HG02759 (cell line): ENCODE data around the gene RNF31.

Source experiments
- ATAC-seq: cut with Tn5 transposase; IDR thresholded peaks from one replicate; pipeline ENCODE4 v1.9.1; 2021; ENCODE audit warnings: mild to moderate bottlenecking, moderate library complexity; ENCODE audit not compliant: unreplicated experiment

The RNF31 gene

DNA sequence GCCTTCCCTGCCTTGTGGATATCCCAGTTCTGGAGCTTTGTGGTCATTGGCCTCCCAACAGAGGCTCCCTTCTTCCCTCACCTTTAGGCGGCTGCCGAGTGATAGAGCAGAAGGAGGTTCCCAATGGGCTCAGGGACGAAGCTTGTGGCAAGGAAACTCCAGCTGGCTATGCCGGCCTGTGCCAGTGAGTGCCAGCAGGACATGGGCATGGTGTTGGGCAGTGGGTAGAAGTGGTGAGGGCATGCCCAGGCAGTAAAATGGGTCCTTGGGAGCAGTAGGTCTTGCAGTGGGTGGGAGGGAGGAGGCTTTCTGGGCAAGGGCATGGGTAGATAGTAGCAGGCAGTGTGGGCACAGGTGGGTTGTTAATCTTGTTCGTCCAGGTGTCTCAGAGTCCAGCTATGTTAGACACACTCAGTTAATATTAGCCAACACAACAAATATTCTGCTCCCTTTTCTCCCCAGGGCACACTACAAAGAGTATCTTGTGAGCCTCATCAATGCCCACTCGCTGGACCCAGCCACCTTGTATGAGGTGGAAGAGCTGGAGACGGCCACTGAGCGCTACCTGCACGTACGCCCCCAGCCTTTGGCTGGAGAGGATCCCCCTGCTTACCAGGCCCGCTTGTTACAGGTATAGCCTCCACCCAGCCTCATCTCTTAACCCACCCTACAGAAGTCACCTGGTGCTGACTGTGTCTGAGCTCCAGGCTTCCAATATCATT is 12.6 kb downstream of the RNF31 start:
- ATAC-seq: no peak

DNA sequence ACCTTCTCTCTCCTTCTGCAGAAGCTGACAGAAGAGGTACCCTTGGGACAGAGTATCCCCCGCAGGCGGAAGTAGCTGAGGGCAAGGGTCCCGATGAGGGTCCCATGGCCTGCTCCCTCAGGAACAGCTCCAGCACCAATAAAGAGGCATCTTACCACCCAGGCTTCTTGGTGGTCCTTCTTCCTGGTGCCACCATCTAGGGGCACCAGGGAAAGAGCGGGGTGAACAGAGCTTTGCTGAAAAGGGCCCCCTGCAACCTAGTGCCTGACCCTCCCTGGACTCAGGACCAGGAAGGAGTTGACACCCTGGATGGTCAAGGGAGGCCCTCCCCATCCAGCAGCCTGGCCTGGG is 13.2 kb downstream of the RNF31 start:
- no peak for ATAC-seq

DNA sequence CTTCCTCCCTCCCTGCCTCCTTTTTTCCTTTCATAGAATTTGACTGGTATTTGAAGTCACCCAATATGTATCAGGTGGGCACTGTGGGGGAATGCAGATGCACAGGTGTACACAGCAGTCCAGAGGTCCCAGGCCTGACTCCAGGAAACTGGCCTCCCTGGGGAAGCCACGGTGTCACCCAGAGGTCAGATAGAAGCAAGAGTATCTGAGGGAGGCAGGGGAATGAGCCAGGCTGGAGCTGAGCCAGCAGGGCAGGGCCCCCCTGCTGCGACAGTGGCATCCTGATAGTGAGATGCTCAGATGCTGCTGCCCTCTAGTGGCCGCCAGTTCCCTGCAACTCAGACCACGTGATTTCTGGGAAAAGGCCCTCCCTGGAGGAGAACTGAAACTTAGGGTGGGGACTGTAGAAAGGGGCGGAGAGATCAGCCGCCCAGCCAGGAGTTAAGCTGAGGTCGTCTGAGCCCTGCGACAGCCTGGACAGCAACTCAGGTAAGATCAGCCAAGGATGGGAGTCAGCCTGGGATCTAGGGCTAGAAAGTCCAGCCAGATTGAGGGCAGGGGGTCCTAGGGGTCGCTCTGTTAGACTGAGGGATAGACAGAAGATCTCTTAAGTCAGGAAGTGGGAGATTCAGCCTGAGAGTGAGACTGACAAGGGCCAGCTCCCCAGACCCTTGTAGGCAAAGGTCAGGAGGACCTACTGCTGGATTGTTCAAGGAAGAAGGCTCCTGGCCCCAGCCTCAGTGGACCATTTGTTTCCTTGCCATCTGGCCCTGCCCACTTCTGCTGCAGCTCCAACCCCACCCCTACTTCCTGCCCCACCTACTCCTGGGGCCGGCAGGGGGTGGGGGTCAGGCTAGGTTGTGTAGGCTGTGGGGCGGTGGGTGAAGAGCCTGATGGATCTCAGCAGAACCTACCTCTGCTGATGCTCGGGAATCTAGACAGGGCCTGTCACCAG is 13.8 kb downstream of the RNF31 start, which contains the start of gene IRF9:
Gene IRF9, plus strand, starts transcription at position 416 of the 955 bp plus-strand sequence. CDS start 880 bp downstream, outside the sequence.
- peak; percentile 88 for ATAC-seq

DNA sequence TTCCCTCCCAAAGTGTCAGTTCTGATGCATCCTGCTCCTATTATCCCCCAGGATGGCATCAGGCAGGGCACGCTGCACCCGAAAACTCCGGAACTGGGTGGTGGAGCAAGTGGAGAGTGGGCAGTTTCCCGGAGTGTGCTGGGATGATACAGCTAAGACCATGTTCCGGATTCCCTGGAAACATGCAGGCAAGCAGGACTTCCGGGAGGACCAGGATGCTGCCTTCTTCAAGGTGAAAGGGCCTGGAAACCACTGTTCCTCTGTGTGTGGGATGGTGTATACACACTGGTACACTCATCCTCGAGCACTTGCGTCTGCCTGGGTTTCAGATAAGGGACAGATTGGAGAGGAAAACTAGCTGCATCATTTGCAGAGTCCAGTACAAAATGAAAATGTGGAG is 14.8 kb downstream of the RNF31 start:
- ATAC-seq: no peak

DNA sequence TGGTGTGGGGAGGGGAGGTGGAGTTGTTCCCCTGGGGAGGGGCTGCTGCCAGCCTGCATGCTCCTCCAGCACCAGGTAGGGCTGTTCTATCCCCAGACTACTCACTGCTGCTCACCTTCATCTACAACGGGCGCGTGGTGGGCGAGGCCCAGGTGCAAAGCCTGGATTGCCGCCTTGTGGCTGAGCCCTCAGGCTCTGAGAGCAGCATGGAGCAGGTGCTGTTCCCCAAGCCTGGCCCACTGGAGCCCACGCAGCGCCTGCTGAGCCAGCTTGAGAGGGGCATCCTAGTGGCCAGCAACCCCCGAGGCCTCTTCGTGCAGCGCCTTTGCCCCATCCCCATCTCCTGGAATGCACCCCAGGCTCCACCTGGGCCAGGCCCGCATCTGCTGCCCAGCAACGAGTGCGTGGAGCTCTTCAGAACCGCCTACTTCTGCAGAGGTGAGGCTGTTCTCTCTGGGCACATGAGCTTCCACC is 17.3 kb downstream of the RNF31 start:
- ATAC-seq: no peak

DNA sequence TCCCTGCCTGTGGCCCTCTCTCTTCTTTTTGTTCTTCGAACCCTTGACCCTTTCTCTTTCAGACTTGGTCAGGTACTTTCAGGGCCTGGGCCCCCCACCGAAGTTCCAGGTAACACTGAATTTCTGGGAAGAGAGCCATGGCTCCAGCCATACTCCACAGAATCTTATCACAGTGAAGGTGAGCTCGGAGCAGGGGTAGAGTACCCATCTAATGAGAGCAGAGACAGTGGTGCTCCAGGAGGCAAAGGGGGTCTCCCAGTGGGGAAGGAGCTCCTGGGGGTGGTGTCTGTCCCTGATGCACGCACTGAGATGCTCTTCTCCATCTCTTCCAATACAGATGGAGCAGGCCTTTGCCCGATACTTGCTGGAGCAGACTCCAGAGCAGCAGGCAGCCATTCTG is 18.5 kb downstream of the RNF31 start:
- no peak for ATAC-seq

DNA sequence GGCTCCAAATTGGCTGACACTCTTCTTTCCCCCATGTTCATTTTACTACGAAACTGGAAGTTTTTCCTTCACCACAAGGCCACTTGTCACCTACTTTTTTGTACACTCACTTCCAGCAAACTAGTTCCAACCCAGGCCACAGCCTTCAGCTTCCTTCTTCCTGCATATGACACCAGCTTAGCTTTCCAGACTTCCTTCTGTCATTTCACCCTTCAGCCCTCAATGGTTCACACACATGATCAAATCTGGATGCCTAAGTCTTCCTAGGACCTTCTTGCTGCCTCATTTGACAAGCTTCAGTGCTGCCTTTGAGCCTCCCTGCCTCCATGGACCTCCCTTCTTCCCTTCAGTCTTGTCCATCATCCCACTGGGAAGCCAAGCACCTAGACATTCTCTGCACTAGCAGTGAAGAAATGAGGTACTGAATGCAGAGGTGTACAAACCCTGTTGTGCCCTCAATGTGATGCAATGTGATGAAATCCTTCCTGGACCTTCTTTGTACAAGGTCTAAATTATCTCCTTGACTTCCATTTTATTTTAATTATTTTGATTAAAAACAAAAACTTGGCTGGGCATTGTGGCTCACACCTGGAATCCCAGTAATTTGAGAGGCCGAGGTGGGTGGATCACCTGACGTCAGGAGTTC is 20.3 kb downstream of the RNF31 start:
- ATAC-seq: no peak

DNA sequence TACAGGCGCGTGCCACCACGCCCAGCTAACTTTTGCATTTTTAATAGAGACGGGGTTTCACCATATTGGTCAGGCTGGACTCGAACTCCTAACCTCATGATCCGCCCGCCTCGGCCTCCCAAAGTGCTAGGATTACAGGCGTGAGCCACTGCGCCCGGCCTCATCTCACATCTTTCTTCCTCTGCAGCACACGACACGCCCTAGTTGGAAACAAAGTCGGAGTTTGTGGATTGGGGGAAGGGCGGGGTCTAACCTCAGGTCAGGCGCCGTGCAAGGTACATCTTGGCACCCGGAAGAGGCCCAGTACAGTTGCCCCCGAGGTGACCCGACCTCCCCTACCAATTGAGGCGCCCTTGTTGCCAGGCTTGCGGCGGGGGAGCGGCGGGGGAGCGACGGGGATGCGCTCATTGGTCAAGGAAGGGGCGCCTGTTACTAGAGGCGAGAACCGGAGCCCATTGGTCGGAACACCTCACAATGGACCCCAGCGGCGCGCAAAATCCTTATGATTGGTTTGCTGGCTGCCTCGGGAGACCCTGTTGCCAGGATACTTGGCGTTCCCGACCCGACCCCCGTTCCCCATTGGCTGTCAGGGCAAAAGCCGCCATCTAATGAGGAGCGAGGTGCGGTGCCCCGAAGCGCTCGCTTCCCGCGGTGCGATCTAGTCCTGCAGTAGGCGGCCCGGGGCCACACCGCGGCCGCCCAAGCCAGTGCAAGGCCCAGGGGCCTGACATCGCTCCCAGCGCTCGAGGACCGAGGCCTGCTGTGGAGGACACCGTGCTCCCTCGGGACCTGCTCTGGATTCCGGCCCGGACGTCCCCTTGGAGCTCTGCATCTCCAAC is 24.3 kb downstream of the RNF31 start, which contains the start of gene REC8:
Gene REC8, plus strand, starts transcription at position 659 of the 839 bp plus-strand sequence. CDS start 473 bp downstream, outside the sequence.
- ATAC-seq: peak; percentile 88

DNA sequence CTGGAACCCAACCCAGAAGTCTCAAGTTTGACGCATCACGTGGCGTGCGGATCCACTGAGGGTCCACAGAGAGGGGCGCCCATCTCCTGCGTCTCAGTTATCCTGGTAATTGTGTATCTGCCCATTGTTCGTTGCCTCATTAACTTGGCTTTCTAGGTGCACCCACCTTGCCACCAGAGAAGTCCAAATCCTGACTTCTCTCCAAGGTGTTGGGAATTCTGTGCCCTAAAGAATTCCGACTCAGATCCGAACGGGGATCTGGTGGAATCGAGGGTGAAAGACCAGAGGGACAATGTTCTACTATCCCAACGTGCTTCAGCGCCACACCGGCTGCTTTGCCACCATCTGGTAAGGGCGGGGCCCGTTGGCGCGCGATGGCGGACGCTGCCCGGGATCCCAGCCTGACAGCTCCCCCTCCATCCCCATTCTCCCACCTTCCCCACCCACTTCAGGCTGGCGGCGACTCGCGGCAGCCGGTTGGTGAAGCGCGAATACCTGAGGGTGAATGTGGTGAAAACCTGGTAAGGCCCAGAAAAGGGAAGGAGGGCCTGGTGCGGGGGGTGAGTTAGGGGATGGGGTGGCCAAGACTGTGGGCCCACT is 25.1 kb downstream of the RNF31 start:
- no peak for ATAC-seq

DNA sequence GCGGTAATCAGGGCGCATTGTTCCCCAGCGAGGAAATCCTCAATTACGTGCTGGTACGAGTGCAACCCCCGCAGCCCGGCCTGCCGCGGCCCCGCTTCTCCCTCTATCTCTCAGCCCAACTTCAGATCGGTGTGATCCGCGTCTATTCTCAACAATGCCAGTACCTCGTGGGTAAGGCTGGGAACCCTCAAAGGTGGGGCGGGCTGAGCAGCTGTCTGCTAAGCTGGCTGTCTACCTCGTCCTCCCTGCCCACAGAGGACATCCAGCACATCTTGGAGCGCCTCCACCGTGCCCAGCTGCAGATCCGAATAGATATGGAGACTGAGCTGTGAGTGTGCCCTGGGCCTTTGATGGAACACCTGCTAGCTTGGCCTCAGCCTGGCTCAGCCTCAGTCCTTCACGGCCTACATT is 25.6 kb downstream of the RNF31 start:
- ATAC-seq: no peak

DNA sequence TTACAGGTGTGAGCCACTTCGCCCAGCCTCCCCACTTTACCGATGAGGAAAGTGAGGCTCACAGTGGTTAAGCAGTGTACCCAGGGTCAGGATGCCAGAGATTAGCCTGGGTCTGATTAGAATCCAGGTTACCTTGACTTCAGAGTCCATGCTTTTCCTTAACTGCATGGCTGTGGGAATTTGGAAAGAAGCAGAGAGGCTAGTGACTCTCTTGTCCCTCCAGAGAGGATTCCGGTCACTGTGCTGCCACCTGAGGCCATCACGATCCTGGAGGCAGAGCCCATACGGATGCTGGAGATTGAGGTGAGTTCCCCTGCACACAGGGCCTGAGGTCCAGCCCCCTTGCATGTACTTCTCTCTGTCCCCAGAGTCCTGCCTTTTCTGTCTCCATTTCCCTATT is 29.3 kb downstream of the RNF31 start:
- ATAC-seq: no peak

DNA sequence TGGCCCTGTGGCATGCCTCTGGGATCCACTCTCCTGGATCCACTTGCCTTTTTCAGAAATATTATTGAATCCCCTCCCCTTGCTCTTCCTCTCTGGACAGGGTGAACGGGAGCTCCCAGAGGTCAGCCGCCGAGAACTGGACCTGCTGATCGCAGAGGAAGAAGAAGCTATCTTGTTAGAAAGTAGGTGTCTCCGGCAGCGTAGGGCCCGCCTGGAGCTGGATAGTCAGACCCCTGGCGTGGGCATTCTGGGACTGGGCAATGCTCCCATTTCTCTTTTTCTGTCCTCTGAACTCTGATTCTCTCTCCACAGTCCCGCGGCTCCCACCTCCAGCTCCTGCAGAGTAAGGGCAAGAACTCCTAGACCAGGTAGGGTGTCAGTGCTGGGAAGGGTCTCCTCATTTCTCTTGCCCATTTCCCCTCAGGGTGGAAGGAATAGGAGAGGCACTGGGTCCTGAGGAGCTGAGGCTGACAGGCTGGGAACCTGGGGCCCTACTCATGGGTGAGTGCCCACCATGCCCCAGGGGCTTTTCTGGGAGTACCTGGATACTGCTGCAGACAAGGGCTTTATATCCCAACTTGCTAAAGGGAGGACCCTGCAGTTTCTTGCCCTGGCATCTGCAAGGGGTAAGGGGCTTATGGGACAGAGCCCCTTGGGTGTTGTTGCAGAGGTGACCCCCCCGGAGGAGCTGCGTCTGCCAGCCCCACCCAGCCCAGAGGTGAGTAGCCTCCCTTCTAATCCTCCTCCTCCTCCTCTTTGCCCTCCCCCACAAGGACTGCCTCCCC is 29.9 kb downstream of the RNF31 start:
- no peak for ATAC-seq

DNA sequence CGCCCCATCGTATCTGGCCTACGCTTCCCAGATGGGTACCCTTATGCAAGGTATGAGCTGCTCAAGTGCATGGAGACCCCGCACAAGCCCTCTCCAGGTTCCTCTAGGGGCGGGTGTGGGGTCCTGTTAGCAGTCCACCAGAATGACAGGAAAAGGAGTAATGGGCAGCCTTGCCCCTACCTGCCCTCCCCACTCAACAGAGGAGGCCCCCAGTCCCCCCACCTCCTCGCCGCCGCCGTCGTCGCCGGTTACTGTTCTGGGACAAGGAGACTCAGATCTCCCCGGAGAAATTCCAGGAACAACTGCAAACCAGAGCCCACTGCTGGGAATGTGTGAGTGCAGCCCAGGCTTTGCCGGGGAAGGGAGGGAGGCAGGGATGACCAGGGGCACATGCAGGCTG is 30.6 kb downstream of the RNF31 start:
- no peak for ATAC-seq

DNA sequence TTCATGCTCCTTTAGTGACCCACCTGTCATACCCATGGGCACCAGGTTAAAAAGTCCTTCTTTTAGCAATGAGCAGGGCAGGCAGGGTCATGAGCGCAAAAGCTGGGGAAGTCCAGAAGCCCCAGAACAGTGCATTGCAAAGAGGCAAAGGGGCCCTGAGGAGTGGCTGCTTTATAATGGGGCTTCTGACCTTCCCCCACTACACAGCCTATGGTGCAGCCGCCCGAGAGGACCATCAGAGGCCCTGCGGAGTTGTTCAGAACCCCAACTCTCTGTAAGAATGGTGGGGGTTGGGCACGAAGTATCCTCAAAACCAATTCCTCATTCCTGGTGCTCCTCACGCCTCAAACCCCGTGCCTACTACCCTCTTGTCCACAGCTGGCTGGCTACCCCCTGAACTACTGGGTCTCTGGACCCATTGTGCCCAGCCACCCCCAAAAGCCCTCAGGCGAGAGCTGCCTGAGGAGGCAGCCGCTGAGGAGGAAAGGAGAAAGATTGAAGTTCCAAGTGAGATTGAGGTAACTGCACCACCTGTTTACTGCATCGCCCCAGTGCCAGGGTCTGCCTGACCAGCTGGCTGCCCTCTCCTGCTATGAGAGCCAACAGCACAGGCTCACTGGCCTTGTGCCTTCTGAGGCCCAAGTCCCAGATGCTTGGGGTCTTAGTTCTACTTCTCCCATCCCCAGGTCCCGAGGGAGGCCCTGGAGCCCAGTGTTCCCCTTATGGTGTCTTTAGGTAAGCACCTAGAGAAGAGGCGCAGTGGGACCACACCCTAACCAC is 31.3 kb downstream of the RNF31 start:
- ATAC-seq: no peak

DNA sequence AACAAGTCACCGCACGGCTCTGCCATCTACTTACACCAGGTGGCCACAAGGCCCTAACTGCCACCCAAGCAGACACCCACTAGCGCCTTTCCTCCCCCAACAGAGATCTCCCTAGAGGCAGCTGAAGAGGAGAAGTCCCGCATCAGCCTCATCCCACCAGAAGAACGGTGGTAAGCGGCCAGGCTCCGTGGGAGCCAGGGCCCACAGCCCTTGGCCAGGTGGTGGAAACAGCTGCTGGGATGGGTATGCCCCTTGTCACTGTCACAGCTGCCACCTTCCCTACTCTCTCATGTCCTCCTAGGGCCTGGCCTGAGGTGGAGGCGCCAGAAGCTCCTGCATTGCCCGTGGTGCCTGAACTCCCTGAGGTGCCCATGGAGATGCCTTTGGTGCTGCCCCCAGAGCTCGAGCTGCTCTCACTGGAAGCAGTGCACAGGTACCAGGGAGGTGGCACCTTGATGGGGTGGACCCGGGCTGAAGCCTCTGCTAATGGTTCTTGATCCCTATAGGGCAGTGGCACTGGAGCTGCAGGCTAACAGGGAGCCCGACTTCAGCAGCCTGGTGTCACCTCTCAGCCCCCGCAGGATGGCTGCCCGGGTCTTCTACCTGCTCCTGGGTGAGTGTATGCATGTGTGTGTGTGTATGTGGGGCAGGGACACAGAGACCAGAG is 32.1 kb downstream of the RNF31 start:
- no peak for ATAC-seq

DNA sequence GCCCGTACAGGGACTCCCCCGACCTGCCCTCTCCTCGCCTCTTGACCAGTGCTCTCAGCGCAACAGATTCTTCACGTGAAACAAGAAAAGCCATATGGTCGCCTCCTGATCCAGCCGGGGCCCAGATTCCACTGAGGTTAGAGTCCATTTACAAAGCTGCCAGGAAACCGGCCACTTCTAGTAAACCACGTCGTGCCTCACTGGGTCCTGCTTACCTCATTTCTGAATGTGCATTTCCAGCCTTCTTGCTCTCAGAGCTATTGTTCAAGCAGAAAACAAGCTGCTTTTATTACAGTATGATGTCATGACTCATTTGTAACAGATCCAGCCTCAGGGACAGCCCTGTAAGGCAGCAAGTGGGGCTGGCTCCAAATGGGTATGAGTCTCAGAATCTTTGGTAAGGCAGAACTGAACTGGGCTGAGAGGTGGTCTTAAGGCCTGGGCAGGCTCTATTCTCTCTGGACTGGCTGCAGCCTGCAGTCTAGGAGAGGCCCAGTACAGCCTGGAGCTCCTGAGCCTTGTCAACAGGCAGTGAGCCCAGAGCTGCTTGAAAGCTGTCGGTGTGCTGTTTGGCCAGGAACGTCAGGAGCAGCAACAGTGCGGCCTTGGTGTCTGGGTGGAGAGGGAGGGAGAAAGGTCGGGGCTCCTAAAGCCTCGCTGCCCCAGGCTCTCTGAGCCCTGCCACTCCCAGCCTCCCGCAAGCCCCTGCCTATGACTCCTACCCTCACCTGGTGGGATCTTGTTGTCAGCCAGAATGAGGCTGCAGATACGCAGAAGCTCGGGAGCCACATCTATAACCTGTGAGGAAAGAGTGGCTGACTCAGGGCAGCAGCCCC is 32.9 kb downstream of the RNF31 start:
- no peak for ATAC-seq
